Measurements from ENCODE around the gene NTHL1. TPM values are rescaled to one million over a fixed set of nuclear protein-coding genes. Genes with fewer than 3 reads are reported as not detected.

NTHL1 gene
- total RNA-seq, 1 experiment from 2014 or later = 39.8 TPM

DNA sequence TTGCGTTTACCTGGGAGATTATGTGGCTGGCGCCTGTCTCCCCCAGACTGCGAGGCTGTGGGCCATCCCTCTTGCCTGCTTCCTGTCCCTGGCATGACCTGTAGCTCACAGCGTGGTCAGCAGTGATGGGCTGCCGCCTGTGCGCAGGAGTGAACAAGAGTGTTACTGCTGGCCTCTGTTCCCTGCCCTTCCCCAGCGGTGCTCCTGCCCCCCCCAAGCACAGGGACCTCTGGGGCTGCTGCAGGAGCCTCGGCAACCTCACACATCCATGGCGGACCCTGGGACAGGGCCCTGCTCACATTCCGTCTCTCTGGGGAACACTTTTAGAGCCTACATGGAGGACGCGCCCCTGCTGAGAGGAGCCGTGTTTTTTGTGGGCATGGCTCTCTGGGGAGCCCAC is 10.8 kb upstream of the NTHL1 start:
- ChIA-PET POLR2A (no interaction called here), CTCF (no interaction called here)
- Histone ChIP-seq H3K9me3 (ENCODE audit: control insufficient read depth, insufficient read depth, low read depth, low read length) (no peaks in the 10 kb centered on the region), H3K4me1 (ENCODE audit: control insufficient read depth, insufficient read depth, low read length) (no peaks in the 10 kb centered on the region), H3K27ac (ENCODE audit: low read length) (no peak overlapping the region), H3K36me3 (ENCODE audit: control insufficient read depth, insufficient read depth, low read length) (no peaks in the 10 kb centered on the region), H3K4me3 (ENCODE audit: low read depth in 2 of 2, low read length in 2 of 2) (no peak overlapping the region), H3K27me3 (ENCODE audit: control insufficient read depth, insufficient read depth, low read length) (no peaks in the 10 kb centered on the region)
- TF ChIP-seq TCF7L2 (IDR thresholded peaks at IDR 0.05; ENCODE audit: low read depth, low read length) (no peak), POLR2AphosphoS5 (IDR thresholded peaks at IDR 0.05; ENCODE audit: low read depth, low read length) (no peak), SIN3A (IDR thresholded peaks at IDR 0.05; ENCODE audit: borderline replicate concordance, insufficient read depth, low read depth, low read length) (no peak)
- TF ChIP-seq, protein P1, sequence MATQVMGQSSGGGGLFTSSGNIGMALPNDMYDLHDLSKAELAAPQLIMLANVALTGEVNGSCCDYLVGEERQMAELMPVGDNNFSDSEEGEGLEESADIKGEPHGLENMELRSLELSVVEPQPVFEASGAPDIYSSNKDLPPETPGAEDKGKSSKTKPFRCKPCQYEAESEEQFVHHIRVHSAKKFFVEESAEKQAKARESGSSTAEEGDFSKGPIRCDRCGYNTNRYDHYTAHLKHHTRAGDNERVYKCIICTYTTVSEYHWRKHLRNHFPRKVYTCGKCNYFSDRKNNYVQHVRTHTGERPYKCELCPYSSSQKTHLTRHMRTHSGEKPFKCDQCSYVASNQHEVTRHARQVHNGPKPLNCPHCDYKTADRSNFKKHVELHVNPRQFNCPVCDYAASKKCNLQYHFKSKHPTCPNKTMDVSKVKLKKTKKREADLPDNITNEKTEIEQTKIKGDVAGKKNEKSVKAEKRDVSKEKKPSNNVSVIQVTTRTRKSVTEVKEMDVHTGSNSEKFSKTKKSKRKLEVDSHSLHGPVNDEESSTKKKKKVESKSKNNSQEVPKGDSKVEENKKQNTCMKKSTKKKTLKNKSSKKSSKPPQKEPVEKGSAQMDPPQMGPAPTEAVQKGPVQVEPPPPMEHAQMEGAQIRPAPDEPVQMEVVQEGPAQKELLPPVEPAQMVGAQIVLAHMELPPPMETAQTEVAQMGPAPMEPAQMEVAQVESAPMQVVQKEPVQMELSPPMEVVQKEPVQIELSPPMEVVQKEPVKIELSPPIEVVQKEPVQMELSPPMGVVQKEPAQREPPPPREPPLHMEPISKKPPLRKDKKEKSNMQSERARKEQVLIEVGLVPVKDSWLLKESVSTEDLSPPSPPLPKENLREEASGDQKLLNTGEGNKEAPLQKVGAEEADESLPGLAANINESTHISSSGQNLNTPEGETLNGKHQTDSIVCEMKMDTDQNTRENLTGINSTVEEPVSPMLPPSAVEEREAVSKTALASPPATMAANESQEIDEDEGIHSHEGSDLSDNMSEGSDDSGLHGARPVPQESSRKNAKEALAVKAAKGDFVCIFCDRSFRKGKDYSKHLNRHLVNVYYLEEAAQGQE (IDR thresholded peaks at IDR 0.05; ENCODE audit: insufficient read depth in 1 of 2, low read depth in 2 of 2, low read length in 1 of 2) = no peak
- TF ChIP-seq, protein P2, sequence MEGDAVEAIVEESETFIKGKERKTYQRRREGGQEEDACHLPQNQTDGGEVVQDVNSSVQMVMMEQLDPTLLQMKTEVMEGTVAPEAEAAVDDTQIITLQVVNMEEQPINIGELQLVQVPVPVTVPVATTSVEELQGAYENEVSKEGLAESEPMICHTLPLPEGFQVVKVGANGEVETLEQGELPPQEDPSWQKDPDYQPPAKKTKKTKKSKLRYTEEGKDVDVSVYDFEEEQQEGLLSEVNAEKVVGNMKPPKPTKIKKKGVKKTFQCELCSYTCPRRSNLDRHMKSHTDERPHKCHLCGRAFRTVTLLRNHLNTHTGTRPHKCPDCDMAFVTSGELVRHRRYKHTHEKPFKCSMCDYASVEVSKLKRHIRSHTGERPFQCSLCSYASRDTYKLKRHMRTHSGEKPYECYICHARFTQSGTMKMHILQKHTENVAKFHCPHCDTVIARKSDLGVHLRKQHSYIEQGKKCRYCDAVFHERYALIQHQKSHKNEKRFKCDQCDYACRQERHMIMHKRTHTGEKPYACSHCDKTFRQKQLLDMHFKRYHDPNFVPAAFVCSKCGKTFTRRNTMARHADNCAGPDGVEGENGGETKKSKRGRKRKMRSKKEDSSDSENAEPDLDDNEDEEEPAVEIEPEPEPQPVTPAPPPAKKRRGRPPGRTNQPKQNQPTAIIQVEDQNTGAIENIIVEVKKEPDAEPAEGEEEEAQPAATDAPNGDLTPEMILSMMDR (IDR thresholded peaks at IDR 0.05) = no peak
- BruUV-seq (replicated peaks) = no TSS peak
- ATAC-seq = no peak
- intact Hi-C loops (cut with micrococcal nuclease; ENCODE audit: unreplicated experiment) = no loop called here
- no peak for DNase-seq (ENCODE audit: low read depth, low spot score)
- in situ Hi-C loops (cut with HindIII; ENCODE audit: low pct_unique_long_range_greater_than_20kb, low sequenced_read_pairs) = no loop called here

DNA sequence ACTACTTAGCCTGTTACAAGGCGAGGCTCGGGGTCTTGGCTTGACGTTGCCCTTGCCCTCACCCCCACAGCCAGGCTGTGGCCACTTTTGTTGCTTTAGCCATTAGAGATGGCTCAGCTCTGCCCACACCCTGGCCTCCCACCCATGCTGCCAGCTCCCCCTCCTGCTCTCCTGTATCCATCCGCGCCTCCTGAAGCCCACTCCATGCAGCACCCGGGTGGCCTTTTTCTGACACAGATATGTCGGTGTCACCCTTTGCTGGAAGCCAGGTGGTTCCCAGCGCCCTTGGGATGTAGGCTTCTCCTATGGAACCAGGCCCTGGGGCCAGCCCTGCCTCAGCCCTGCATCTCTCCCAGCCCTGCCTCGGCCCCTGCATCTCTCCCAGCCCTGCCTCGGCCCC is 9.8 kb upstream of the NTHL1 start:
- in situ Hi-C loops (cut with HindIII; ENCODE audit: low pct_unique_long_range_greater_than_20kb, low sequenced_read_pairs) (no loop called here), intact Hi-C loops (cut with micrococcal nuclease; ENCODE audit: unreplicated experiment) (no loop called here)
- ATAC-seq (no peak), DNase-seq (ENCODE audit: low read depth, low spot score) (no peak)
- Histone ChIP-seq H3K4me3 (ENCODE audit: low read depth in 2 of 2, low read length in 2 of 2) (no peak overlapping the region), H3K27me3 (ENCODE audit: control insufficient read depth, insufficient read depth, low read length) (no peaks in the 10 kb centered on the region), H3K27ac (ENCODE audit: low read length) (no peak overlapping the region), H3K36me3 (ENCODE audit: control insufficient read depth, insufficient read depth, low read length) (no peaks in the 10 kb centered on the region), H3K4me1 (ENCODE audit: control insufficient read depth, insufficient read depth, low read length) (no peaks in the 10 kb centered on the region), H3K9me3 (ENCODE audit: control insufficient read depth, insufficient read depth, low read depth, low read length) (no peaks in the 10 kb centered on the region)
- no TSS peak for BruUV-seq (replicated peaks)
- TF ChIP-seq TCF7L2 (IDR thresholded peaks at IDR 0.05; ENCODE audit: low read depth, low read length) = no peak
- TF ChIP-seq, protein P1 (IDR thresholded peaks at IDR 0.05; ENCODE audit: insufficient read depth in 1 of 2, low read depth in 2 of 2, low read length in 1 of 2) = no peak
- no peak for TF ChIP-seq POLR2AphosphoS5 (IDR thresholded peaks at IDR 0.05; ENCODE audit: low read depth, low read length)
- TF ChIP-seq, protein P2 (IDR thresholded peaks at IDR 0.05) = no peak
- TF ChIP-seq SIN3A (IDR thresholded peaks at IDR 0.05; ENCODE audit: borderline replicate concordance, insufficient read depth, low read depth, low read length) = no peak
- CTCF ChIA-PET = interaction anchor here (0.9 to 1.3 kb wide), 3 partner anchors 9 to 83 kb away, joined by 3 to 4 read pairs (median 3); partner anchors contain the start of gene TSC2
- POLR2A ChIA-PET = no interaction called here
